Pancreas (tissue), 10 donors: ENCODE results near the gene DMAC2L. TPM values are rescaled to one million over a fixed set of nuclear protein-coding genes. Genes with fewer than 3 reads are reported as not detected.

Experiments
- ATAC-seq, 4 donors: fragments of 200-7000 bp; cut with Tn5 transposase; one replicate each; pipeline versions ENCODE4 v1.8.0 to v1.9.1; 2020; ENCODE audit warnings: mild to moderate bottlenecking in 4 of 4, moderate library complexity in 4 of 4
- DNase-seq, 6 donors: peaks; one replicate each; pipeline ENCODE4 v3.0.0-alpha.2; 2020
- FAIRE-seq: peaks from 2 replicates; lab custom pipeline; 2012; peaks lifted over from hg19 to GRCh38; lab: Jason Lieb, UNC
- H3K27ac ChIP-seq, 4 donors: fragments of 200-600 bp; sonication (generic); 1 replicate in 3 of 4; 2 replicates in 1 of 4; pipeline versions ENCODE4 v1.5.0 to v1.8.0; 2020
- H3K27me3 ChIP-seq, 4 donors: fragments of 200-600 bp; one replicate each; pipeline ENCODE4 v1.8.0; 2021
- H3K36me3 ChIP-seq, 3 donors: fragments of 200-600 bp; sonication (generic) in 1 of 3; one replicate each; pipeline versions ENCODE4 v1.5.0 to v1.8.0; 2020 to 2021
- H3K4me1 ChIP-seq, 3 donors: fragments of 200-600 bp; one replicate each; pipeline ENCODE4 v1.8.0; 2021
- H3K4me3 ChIP-seq, 4 donors: fragments of 200-600 bp; sonication (generic) in 2 of 4; one replicate each; pipeline versions ENCODE4 v1.5.0 to v1.8.0; 2020 to 2021
- H3K9me3 ChIP-seq, 4 donors: fragments of 200-600 bp; one replicate each; pipeline ENCODE4 v1.8.0; 2021
- WGBS, 2 donors: extraction: QIAGEN DNeasy Blood & Tissue Kit; methylation state at CpG; one replicate each; pipeline ENCODE4 v1.1.7; 2013; 5-methylcytosine and 5-hydroxymethylcytosine counted together
- intact Hi-C, 3 donors: fragments of 100-400 bp; cut with DNase I; formaldehyde crosslinking; loops; one replicate each; pipeline versions ENCODE4 v1.11.1 to v1.14.2; 2022
- polyA plus RNA-seq, 2 donors: library from polyadenylated mRNA; stranded (reverse); fragments of 200-250 nt; gene quantifications; one replicate each; pipeline ENCODE4 v1.2.3, GENCODE V29; 2013
- total RNA-seq, 6 donors: library from RNA; stranded (reverse); fragmentation: NEBNext Ultra II Directional in 4 of 6; extraction: Animal tissue kit (Norgen Biotek cat#: 25700) in 4 of 6; gene quantifications; one replicate each; pipeline versions ENCODE4 v1.2.1 to v1.2.4, GENCODE V29; 2021 to 2023
- TF ChIP-seq, protein P1 (sequence below), 4 donors: fragments of 200-600 bp; sonication (generic) in 3 of 4; IDR thresholded peaks; one replicate each; pipeline versions ENCODE4 v1.5.0 to v1.8.0; 2021; ENCODE audit warnings: antibody characterized with exemption in 4 of 4
- donor health status: healthy with polysubstance abuse.
- donor health status: DM: no; HTN: no; CAD: no; lungs with moderate emphysema.
- donor health status: DM: no; HTN: no; CAD: no.
- donor health status: control.
- donor health status: control.
- donor health status: Bipolar disorder and iron deficiency.
- donor health status: DM: yes; HTN: yes; CAD: no.
- donor health status: DM: no; HTN: no; CAD: no.
- donor health status: DM: no; HTN: no; CAD: no.
- donor health status: DM: yes; HTN: yes; CAD: no.

DMAC2L gene
- total and polyA plus RNA-seq, 8 donors: 8.3 to 17.7 (median 9.9) TPM

DNA sequence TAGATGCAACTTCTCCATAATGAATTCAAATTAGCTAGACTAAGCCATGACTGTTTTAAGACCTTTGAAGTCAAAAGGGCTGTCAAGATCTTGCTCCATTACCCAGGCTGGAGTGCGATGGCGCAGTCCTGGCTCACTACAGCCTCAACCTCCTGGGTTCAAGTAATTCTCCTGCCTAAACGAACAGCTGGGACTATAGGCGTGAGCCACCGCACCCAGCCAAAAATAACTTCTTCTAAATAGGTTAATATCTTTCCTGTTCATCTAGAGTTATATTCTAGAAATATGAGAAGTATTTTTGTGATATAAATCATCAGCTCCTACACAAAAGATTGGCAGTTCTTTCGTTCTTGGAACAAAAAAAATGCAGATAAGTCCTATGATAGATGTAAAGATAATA lies 41.2 kb upstream of the DMAC2L start:
- ATAC-seq: no peak
- no peaks in the 10 kb centered on the region for H3K36me3 ChIP-seq
- H3K9me3 ChIP-seq: no peaks in the 10 kb centered on the region
- intact Hi-C loops: no loop called here
- FAIRE-seq: no peak
- TF ChIP-seq, protein P1, sequence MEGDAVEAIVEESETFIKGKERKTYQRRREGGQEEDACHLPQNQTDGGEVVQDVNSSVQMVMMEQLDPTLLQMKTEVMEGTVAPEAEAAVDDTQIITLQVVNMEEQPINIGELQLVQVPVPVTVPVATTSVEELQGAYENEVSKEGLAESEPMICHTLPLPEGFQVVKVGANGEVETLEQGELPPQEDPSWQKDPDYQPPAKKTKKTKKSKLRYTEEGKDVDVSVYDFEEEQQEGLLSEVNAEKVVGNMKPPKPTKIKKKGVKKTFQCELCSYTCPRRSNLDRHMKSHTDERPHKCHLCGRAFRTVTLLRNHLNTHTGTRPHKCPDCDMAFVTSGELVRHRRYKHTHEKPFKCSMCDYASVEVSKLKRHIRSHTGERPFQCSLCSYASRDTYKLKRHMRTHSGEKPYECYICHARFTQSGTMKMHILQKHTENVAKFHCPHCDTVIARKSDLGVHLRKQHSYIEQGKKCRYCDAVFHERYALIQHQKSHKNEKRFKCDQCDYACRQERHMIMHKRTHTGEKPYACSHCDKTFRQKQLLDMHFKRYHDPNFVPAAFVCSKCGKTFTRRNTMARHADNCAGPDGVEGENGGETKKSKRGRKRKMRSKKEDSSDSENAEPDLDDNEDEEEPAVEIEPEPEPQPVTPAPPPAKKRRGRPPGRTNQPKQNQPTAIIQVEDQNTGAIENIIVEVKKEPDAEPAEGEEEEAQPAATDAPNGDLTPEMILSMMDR (IDR thresholded peaks at IDR 0.05): no peak
- no peak for DNase-seq
- no peaks in the 10 kb centered on the region for H3K27me3 ChIP-seq
- H3K27ac ChIP-seq: no peak overlapping the region
- no peak overlapping the region for H3K4me3 ChIP-seq
- 91 to 92% methylated on average over 6 of the region's 6 CpGs for WGBS, 2 donors
- H3K4me1 ChIP-seq: no peaks in the 10 kb centered on the region

DNA sequence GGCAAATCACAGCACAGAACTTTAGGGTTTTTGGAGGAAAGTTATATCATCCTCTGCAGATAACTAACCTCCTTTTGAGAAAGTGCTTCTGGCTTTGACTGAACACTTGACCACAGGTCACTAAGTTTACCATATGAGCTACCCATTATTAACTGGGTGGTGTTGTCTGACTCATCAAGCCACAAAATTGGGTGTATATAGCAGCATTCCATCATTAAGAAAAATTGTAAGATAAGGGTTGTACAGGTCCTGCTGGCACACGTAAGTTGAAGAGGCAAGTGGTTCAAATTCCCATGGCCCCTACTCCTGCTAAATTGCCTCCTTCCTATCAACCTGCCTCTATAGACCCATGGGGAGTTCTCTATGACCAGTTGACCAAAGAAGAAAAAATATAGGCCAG lies 39.6 kb upstream of the DMAC2L start:
- H3K36me3 ChIP-seq: no peaks in the 10 kb centered on the region
- no peak for ATAC-seq
- WGBS, 2 donors: 89 to 93% methylated on average over 1 of the region's 1 CpG
- H3K4me1 ChIP-seq: no peaks in the 10 kb centered on the region
- no peak for FAIRE-seq
- H3K27me3 ChIP-seq: no peaks in the 10 kb centered on the region
- intact Hi-C loops: no loop called here
- no peak overlapping the region for H3K4me3 ChIP-seq
- TF ChIP-seq, protein P1 (IDR thresholded peaks at IDR 0.05): no peak
- no peak for DNase-seq
- H3K9me3 ChIP-seq: no peaks in the 10 kb centered on the region
- no peak overlapping the region for H3K27ac ChIP-seq

DNA sequence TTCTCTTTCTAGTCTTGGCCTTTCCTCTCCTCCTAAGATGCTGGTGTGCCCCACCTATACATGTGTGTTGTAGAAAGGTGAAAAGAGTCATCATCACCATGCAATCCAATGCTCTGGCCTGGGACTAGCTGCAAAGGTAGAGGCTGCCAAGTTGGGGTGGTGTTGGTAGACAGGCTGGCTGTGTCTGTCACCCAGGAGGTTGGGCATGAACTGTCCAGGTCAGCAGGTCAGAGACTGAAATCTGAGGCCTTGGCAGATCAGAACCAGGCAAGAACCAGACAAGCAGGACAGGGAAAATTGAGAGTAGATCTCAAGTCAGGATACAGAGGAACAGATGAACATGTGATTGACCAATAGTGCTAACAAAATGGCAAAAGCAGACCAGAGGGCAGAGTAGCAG lies 26.3 kb upstream of the DMAC2L start:
- no peaks in the 10 kb centered on the region for H3K36me3 ChIP-seq
- H3K27me3 ChIP-seq: no peaks in the 10 kb centered on the region
- TF ChIP-seq, protein P1 (IDR thresholded peaks at IDR 0.05): no peak
- intact Hi-C loops: no loop called here
- ATAC-seq (no peak), DNase-seq (no peak), FAIRE-seq (no peak)
- no peaks in the 10 kb centered on the region for H3K9me3 ChIP-seq
- no peak overlapping the region for H3K27ac ChIP-seq
- no peaks in the 10 kb centered on the region for H3K4me1 ChIP-seq
- no peak overlapping the region for H3K4me3 ChIP-seq

DNA sequence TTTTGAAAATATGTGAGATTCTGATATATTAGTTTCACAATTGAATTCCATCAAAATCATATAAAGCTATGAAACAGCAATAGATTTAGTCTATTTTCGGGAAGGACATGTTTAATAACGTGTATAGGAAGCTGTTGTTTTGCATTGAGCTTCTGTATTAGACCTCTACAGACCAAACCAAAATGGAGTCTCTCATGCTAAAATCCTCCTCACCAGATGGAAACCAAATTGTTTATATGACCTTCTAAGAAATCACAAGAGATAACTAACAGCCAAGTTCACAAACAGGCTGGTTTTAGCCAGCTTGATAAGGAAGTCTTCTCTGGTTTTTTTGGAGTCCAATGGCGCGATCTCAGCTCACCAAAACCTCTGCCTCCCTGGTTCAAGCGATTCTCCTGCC lies 24.0 kb upstream of the DMAC2L start:
- FAIRE-seq (no peak), ATAC-seq (no peak), DNase-seq (no peak)
- TF ChIP-seq, protein P1 (IDR thresholded peaks at IDR 0.05): no peak
- intact Hi-C loops: no loop called here
- Histone ChIP-seq H3K36me3 (no peaks in the 10 kb centered on the region), H3K9me3 (no peaks in the 10 kb centered on the region), H3K27ac (no peak overlapping the region), H3K4me1 (no peaks in the 10 kb centered on the region), H3K4me3 (no peak overlapping the region), H3K27me3 (no peaks in the 10 kb centered on the region)
- WGBS, 2 donors: 96 to 99% methylated on average over 5 of the region's 5 CpGs

DNA sequence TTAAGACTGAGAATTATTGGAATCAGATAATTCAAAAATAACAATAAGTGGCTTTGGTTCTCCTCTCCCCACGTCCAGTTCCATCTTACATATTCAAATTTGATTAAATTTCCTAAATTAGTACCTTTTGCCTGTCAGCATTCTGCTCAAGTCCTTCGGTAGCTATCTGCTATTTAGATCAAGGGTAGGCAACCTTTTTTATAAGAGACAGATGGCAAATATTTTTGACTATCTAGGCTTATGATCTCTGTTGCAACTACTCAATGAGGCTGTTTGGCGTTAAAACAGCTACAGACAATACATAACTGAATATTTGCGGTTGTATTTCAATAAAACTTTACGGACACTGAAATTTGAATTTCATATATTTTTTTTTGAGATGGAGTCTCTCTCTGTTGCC lies 21.8 kb upstream of the DMAC2L start:
- FAIRE-seq (no peak), DNase-seq (no peak), ATAC-seq (no peak)
- Histone ChIP-seq H3K9me3 (no peaks in the 10 kb centered on the region), H3K4me1 (no peaks in the 10 kb centered on the region), H3K4me3 (no peak overlapping the region), H3K27ac (no peak overlapping the region), H3K36me3 (no peaks in the 10 kb centered on the region), H3K27me3 (no peaks in the 10 kb centered on the region)
- TF ChIP-seq, protein P1 (IDR thresholded peaks at IDR 0.05): no peak
- WGBS, 2 donors: 86 to 97% methylated on average over 5 of the region's 5 CpGs
- intact Hi-C loops: no loop called here
